ENCODE results near the gene DOCK1. TPM values are rescaled to one million over a fixed set of nuclear protein-coding genes. Genes with fewer than 3 reads are reported as not detected.

Gene DOCK1
- polyA plus RNA-seq, 1 donor from 2014 or later: 2.7 TPM

DNA sequence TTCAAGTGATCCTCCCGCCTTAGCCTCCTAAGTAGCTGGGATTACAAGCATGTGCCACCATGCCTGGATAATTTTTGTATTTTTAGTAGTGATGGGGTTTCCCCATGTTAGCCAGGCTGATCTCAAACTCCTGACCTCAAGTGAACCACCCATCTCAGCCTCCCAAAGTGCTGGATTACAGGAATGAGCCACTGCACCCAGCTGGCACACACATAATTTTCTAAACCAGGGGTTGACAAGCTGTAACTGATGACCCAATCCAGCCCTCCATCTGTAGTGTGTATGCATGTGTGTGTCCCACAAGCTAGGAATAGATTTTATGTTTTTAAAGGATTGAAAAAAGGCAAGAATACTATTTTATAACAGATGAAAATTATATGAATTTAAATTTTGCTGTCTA is 417.1 kb downstream of the DOCK1 start:
- H3K9ac ChIP-seq (ENCODE audit: low read length): no peak overlapping the region
- TF ChIP-seq POLR2AphosphoS5 (IDR thresholded peaks at IDR 0.05): no peak
- TF ChIP-seq EZH2 (IDR thresholded peaks at IDR 0.05; ENCODE audit: borderline replicate concordance, insufficient read depth, low read length, poor library complexity, severe bottlenecking): no peak
- TF ChIP-seq RAD21 (conservative IDR thresholded peaks at IDR 0.05): no peak
- no peak for TF ChIP-seq MXI1 (conservative IDR thresholded peaks at IDR 0.05; ENCODE audit: poor library complexity, severe bottlenecking)
- no peak for TF ChIP-seq SMC3 (conservative IDR thresholded peaks at IDR 0.05; ENCODE audit: poor library complexity)
- no peak for TF ChIP-seq TAF1 (IDR thresholded peaks at IDR 0.05; ENCODE audit: low read depth)
- TF ChIP-seq, protein P1, sequence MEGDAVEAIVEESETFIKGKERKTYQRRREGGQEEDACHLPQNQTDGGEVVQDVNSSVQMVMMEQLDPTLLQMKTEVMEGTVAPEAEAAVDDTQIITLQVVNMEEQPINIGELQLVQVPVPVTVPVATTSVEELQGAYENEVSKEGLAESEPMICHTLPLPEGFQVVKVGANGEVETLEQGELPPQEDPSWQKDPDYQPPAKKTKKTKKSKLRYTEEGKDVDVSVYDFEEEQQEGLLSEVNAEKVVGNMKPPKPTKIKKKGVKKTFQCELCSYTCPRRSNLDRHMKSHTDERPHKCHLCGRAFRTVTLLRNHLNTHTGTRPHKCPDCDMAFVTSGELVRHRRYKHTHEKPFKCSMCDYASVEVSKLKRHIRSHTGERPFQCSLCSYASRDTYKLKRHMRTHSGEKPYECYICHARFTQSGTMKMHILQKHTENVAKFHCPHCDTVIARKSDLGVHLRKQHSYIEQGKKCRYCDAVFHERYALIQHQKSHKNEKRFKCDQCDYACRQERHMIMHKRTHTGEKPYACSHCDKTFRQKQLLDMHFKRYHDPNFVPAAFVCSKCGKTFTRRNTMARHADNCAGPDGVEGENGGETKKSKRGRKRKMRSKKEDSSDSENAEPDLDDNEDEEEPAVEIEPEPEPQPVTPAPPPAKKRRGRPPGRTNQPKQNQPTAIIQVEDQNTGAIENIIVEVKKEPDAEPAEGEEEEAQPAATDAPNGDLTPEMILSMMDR (IDR thresholded peaks at IDR 0.05; ENCODE audit: poor library complexity, severe bottlenecking): no peak
- TF ChIP-seq, protein P2, sequence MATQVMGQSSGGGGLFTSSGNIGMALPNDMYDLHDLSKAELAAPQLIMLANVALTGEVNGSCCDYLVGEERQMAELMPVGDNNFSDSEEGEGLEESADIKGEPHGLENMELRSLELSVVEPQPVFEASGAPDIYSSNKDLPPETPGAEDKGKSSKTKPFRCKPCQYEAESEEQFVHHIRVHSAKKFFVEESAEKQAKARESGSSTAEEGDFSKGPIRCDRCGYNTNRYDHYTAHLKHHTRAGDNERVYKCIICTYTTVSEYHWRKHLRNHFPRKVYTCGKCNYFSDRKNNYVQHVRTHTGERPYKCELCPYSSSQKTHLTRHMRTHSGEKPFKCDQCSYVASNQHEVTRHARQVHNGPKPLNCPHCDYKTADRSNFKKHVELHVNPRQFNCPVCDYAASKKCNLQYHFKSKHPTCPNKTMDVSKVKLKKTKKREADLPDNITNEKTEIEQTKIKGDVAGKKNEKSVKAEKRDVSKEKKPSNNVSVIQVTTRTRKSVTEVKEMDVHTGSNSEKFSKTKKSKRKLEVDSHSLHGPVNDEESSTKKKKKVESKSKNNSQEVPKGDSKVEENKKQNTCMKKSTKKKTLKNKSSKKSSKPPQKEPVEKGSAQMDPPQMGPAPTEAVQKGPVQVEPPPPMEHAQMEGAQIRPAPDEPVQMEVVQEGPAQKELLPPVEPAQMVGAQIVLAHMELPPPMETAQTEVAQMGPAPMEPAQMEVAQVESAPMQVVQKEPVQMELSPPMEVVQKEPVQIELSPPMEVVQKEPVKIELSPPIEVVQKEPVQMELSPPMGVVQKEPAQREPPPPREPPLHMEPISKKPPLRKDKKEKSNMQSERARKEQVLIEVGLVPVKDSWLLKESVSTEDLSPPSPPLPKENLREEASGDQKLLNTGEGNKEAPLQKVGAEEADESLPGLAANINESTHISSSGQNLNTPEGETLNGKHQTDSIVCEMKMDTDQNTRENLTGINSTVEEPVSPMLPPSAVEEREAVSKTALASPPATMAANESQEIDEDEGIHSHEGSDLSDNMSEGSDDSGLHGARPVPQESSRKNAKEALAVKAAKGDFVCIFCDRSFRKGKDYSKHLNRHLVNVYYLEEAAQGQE (IDR thresholded peaks at IDR 0.05; ENCODE audit: borderline replicate concordance): no peak
- no peak for TF ChIP-seq EP300 (conservative IDR thresholded peaks at IDR 0.05; ENCODE audit: poor library complexity, severe bottlenecking)
- H2AFZ ChIP-seq (ENCODE audit: low read depth, low read length): no peak overlapping the region

DNA sequence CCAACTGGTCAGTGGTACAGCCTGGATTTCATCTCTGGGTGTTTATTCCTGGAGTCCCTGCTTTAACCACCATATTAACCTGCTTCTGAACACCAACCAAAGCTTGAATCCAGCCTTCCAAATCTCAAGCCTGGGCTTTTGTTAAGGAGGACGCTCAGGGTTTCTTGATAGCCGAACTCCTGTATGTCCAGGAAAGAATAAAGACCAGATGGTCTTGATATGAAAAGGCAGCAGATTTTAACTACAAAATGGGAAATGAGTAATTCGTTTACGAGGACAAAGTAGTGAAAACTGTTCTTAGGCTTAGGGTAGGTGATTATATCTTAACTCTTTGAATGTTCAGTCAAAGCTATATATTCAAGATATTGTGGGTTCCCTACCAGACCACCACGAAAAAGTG is 420.3 kb downstream of the DOCK1 start:
- H3K36me3 ChIP-seq (ENCODE audit: insufficient read depth, low read length): no peaks in the 10 kb centered on the region
- no peaks in the 10 kb centered on the region for H3F3A ChIP-seq (ENCODE audit: insufficient read depth, low read length, poor library complexity, severe bottlenecking)
- H3K27me3 ChIP-seq (ENCODE audit: insufficient read depth, low read depth, low read length): no peaks in the 10 kb centered on the region
- no peaks in the 10 kb centered on the region for H3K9me2 ChIP-seq (ENCODE audit: insufficient read depth, low read length)
- H2AFZ ChIP-seq (ENCODE audit: low read depth, low read length): no peak overlapping the region
- no peaks in the 10 kb centered on the region for H3K9me3 ChIP-seq (ENCODE audit: low read length)
- no peak overlapping the region for H3K9ac ChIP-seq (ENCODE audit: low read length)
- H3K27ac ChIP-seq (ENCODE audit: low read length): no peak overlapping the region
- no peak for TF ChIP-seq EZH2 (IDR thresholded peaks at IDR 0.05; ENCODE audit: borderline replicate concordance, insufficient read depth, low read length, poor library complexity, severe bottlenecking)
- TF ChIP-seq POLR2AphosphoS5 (IDR thresholded peaks at IDR 0.05): no peak
- no peak for TF ChIP-seq TAF1 (IDR thresholded peaks at IDR 0.05; ENCODE audit: low read depth)
- TF ChIP-seq, protein P1 (IDR thresholded peaks at IDR 0.05; ENCODE audit: poor library complexity, severe bottlenecking): no peak
- TF ChIP-seq RAD21 (conservative IDR thresholded peaks at IDR 0.05): no peak
- TF ChIP-seq MXI1 (conservative IDR thresholded peaks at IDR 0.05; ENCODE audit: poor library complexity, severe bottlenecking): no peak
- TF ChIP-seq, protein P2 (IDR thresholded peaks at IDR 0.05; ENCODE audit: borderline replicate concordance): no peak
- no peak for TF ChIP-seq SMC3 (conservative IDR thresholded peaks at IDR 0.05; ENCODE audit: poor library complexity)
- TF ChIP-seq EP300 (conservative IDR thresholded peaks at IDR 0.05; ENCODE audit: poor library complexity, severe bottlenecking): no peak
- no peaks in the 10 kb centered on the region for H3K79me2 ChIP-seq (replicated peaks; ENCODE audit: insufficient read depth, low read length)
- H3K4me2 ChIP-seq (ENCODE audit: low read length): no peak overlapping the region
- H4K20me1 ChIP-seq (ENCODE audit: insufficient read depth): no peaks in the 10 kb centered on the region
- no peak overlapping the region for H3K4me3 ChIP-seq (ENCODE audit: low read length)

More for the DNA sequence above, 417.1 kb downstream of the DOCK1 start:
- Histone ChIP-seq H3F3A (ENCODE audit: insufficient read depth, low read length, poor library complexity, severe bottlenecking) (no peaks in the 10 kb centered on the region), H3K27me3 (ENCODE audit: insufficient read depth, low read depth, low read length) (no peaks in the 10 kb centered on the region), H3K9me3 (ENCODE audit: low read length) (no peaks in the 10 kb centered on the region), H3K36me3 (ENCODE audit: insufficient read depth, low read length) (no peaks in the 10 kb centered on the region), H3K4me2 (ENCODE audit: low read length) (no peak overlapping the region), H3K9me2 (ENCODE audit: insufficient read depth, low read length) (no peaks in the 10 kb centered on the region), H3K4me3 (ENCODE audit: low read length) (no peak overlapping the region), H3K79me2 (replicated peaks; ENCODE audit: insufficient read depth, low read length) (no peaks in the 10 kb centered on the region), H4K20me1 (ENCODE audit: insufficient read depth) (no peaks in the 10 kb centered on the region), H3K27ac (ENCODE audit: low read length) (no peak overlapping the region)

Measured in neural cell (in vitro differentiated cells).